OCI-LY7 (cell line): ENCODE results near the gene PHF12. TPM values are rescaled to one million over a fixed set of nuclear protein-coding genes. Genes with fewer than 3 reads are reported as not detected.

Experiments used
- BruUV-seq: library from RNA; stranded (reverse); fragments of 400-500 nt; replicated peaks from 2 replicates; lab custom pipeline; 2021; lab: Mats Ljungman, UMichigan
- CTCF ChIA-PET: fragments of 300-600 bp; sonication (Branson Sonifier 250); formaldehyde crosslinking; loops from one replicate; lab custom pipeline; 2022; ENCODE audit warnings: antibody characterized with exemption; ENCODE audit not compliant: unreplicated experiment; lab: Charles Lee
- POLR2A ChIA-PET: fragments of 300-600 bp; sonication (Branson Sonifier 250); formaldehyde crosslinking; loops from one replicate; lab custom pipeline; 2022; ENCODE audit warnings: antibody characterized with exemption; lab: Charles Lee
- DNase-seq: peaks from one replicate; pipeline ENCODE4 v3.0.0-alpha.2; 2015; ENCODE audit warnings: low spot score
- H2AFZ ChIP-seq: fragments of 200-600 bp; sonication (generic), shearing (Covaris generic); 2 replicates; pipeline ENCODE4 v1.6.1; 2014; ENCODE audit warnings: mild to moderate bottlenecking, antibody characterized with exemption, low read length, moderate library complexity
- H3K27ac ChIP-seq: fragments of 200-600 bp; sonication (generic); 2 replicates; pipeline ENCODE4 v1.5.1; 2014; ENCODE audit warnings: mixed run types, low read depth, mild to moderate bottlenecking, moderate library complexity, low read length, inconsistent platforms; ENCODE audit not compliant: poor library complexity, severe bottlenecking
- H3K36me3 ChIP-seq: fragments of 200-600 bp; sonication (generic); 2 replicates; pipeline ENCODE4 v1.6.1; 2014; ENCODE audit warnings: mild to moderate bottlenecking, antibody characterized with exemption, low read length, moderate library complexity, mixed read lengths; ENCODE audit not compliant: insufficient read depth
- H3K4me1 ChIP-seq: fragments of 200-600 bp; sonication (generic); 2 replicates; pipeline ENCODE4 v1.5.1; 2014; ENCODE audit warnings: mild to moderate bottlenecking, low read length; ENCODE audit not compliant: insufficient read depth, poor library complexity, severe bottlenecking
- H3K4me2 ChIP-seq: fragments of 200-600 bp; sonication (generic); 2 replicates; pipeline ENCODE4 v1.6.1; 2014; ENCODE audit warnings: mild to moderate bottlenecking, low read length
- H3K4me3 ChIP-seq: fragments of 200-600 bp; sonication (generic); 2 replicates; pipeline ENCODE4 v1.5.1; 2014; ENCODE audit warnings: mild to moderate bottlenecking, low read depth, low read length; ENCODE audit not compliant: poor library complexity, severe bottlenecking
- H3K79me2 ChIP-seq: fragments of 200-600 bp; sonication (generic); 2 replicates; pipeline ENCODE4 v1.6.1; 2016; ENCODE audit warnings: low read depth, mild to moderate bottlenecking, low read length, moderate library complexity, mixed read lengths; ENCODE audit not compliant: insufficient read depth
- H3K9me2 ChIP-seq: fragments of 200-600 bp; sonication (generic); 2 replicates; pipeline ENCODE4 v1.6.1; 2016; ENCODE audit warnings: mild to moderate bottlenecking, low read length, mixed read lengths; ENCODE audit not compliant: insufficient read depth
- H3K9me3 ChIP-seq: fragments of 200-600 bp; sonication (generic); 2 replicates; pipeline ENCODE4 v1.6.1; 2014; ENCODE audit warnings: mild to moderate bottlenecking, mixed run types, low read length, mixed read lengths
- H4K20me1 ChIP-seq: fragments of 200-600 bp; sonication (generic); 2 replicates; pipeline ENCODE4 v1.6.1; 2014; ENCODE audit warnings: mild to moderate bottlenecking, antibody characterized with exemption, low read length, moderate library complexity, mixed read lengths; ENCODE audit not compliant: insufficient read depth
- CTCF ChIP-seq: fragments of 200-600 bp; sonication (generic); conservative IDR thresholded peaks from 2 replicates; pipeline ENCODE4 v1.5.1; 2014; ENCODE audit warnings: mild to moderate bottlenecking, antibody characterized with exemption, low read length, moderate library complexity, mixed read lengths
- EZH2phosphoT487 ChIP-seq: fragments of 200-600 bp; sonication (generic); IDR thresholded peaks from 2 replicates; pipeline ENCODE4 v1.6.1; 2018; ENCODE audit warnings: low read depth, borderline replicate concordance, mild to moderate bottlenecking, mixed run types, antibody characterized with exemption, low read length, moderate library complexity, mixed read lengths
- intact Hi-C: fragments of 100-400 bp; cut with micrococcal nuclease; formaldehyde crosslinking; loops from one replicate; pipeline ENCODE4 v1.10.0; 2022; ENCODE audit not compliant: unreplicated experiment
- total RNA-seq, 2 experiments: library from RNA; depleted of rRNA in 1 of 2; stranded (reverse); fragments of >200 nt in 1 of 2; shearing (Covaris generic) in 1 of 2; gene quantifications; 2 replicates each; pipeline ENCODE4 v1.2.3, GENCODE V29; 2014 to 2022

PHF12 gene
- total RNA-seq, 2 experiments from 2014 or later = 40.6 to 62.5 TPM

DNA sequence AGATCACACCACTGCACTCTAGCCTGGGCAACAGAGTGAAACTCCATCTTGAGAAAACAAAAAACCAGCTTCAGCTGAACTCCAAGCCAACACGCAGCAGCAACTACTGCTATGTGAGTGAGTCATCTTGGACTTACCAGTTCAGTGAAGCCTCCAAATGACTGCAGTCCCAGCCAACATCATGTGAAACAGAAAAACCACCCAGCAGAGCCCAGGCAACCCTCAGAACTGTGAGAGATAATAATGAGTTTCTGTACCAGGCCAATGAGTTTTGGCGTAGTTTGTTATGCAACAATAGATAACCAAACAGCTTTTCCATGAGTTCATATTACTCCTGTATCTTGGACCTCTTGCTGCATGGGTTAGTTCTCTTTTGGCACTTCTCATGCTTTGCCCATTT lies 23.3 kb downstream of the PHF12 start:
- peaks cover 7% of the 10 kb centered on the region for H3K4me1 ChIP-seq
- intact Hi-C loops = no loop called here
- no peak for DNase-seq

DNA sequence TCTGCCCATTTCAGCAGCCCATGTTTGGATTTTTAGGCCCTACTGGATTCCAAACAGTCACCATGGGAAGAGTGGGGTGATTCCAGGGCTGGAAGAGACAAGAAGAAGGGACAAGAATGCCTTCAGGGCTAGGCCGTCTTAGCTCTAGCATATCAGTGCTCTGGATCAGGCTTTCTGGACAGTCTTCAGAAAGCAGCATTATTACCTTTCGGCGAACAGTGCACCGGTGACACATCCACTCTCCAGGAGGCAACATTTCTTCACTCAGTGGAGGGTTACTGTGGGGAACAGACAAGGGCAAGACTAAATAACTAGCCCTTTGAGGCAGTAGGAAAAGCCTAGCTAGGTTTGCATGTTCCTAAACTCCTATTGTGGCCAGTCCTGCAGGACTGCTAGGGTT lies 24.5 kb downstream of the PHF12 start:
- intact Hi-C loops = no loop called here
- H3K79me2 ChIP-seq = peaks cover 10% of the 10 kb centered on the region

More for the DNA sequence above, 23.3 kb downstream of the PHF12 start:
- H3K4me3 ChIP-seq = no peak overlapping the region
- no peak overlapping the region for H3K27ac ChIP-seq
- no peak for TF ChIP-seq CTCF
- TF ChIP-seq EZH2phosphoT487 = no peak
- H3K36me3 ChIP-seq = peaks cover 96% of the 10 kb centered on the region
- no TSS peak for BruUV-seq
- ChIA-PET POLR2A (no interaction called here), CTCF (no interaction called here)
- H4K20me1 ChIP-seq = no peaks in the 10 kb centered on the region; the same call in 1 of the 2 replicates
- H3K79me2 ChIP-seq = peaks cover 17% of the 10 kb centered on the region
- no peaks in the 10 kb centered on the region for H3K9me2 ChIP-seq
- no peaks in the 10 kb centered on the region for H3K9me3 ChIP-seq
- H3K4me2 ChIP-seq = no peak overlapping the region
- H2AFZ ChIP-seq = no peak overlapping the region

More for the DNA sequence above, 24.5 kb downstream of the PHF12 start:
- no TSS peak for BruUV-seq
- H3K36me3 ChIP-seq = peaks cover 96% of the 10 kb centered on the region
- peaks cover 7% of the 10 kb centered on the region for H3K4me1 ChIP-seq
- no peak for TF ChIP-seq EZH2phosphoT487
- TF ChIP-seq CTCF = no peak
- DNase-seq = no peak
- H3K27ac ChIP-seq = no peak overlapping the region
- no peak overlapping the region for H3K4me3 ChIP-seq
- ChIA-PET POLR2A (interaction anchor here (1.0 kb wide), 2 partner anchors 17 to 19 kb away, joined by 3 read pairs; no protein-coding TSS in a partner anchor), CTCF (no interaction called here)
- H3K4me2 ChIP-seq = no peak overlapping the region
- no peak overlapping the region for H2AFZ ChIP-seq
- no peaks in the 10 kb centered on the region; the same call in 1 of the 2 replicates for H4K20me1 ChIP-seq
- no peaks in the 10 kb centered on the region for H3K9me2 ChIP-seq
- no peaks in the 10 kb centered on the region for H3K9me3 ChIP-seq
